ENCODE measurements around the gene PTGIS.

The PTGIS gene

GRCh38 chr20:49460916-49461315 lies 107.0 kb downstream of the PTGIS start:
- peak; percentile 31 for DNase-seq

DNA sequence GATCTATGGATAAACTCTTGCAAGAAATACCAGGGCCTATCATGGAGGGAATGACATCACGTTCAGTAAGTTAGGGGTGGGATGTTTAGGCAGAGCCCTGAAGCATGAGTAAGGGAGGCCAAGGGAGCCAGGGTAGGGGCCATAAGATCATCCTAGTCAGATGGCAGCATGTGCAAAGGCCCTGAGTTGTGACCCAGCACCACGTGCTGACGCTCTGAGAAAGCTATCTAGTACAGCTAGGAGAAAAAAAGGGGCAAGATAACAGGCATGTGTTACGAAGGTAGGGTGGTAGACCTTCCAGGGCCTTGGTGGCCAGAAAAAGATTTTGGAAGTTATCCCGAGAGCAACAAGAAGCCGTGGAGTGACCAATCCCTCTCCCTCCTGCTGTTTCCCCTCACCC lies 107.8 kb downstream of the PTGIS start:
- DNase-seq: no peak

DNA sequence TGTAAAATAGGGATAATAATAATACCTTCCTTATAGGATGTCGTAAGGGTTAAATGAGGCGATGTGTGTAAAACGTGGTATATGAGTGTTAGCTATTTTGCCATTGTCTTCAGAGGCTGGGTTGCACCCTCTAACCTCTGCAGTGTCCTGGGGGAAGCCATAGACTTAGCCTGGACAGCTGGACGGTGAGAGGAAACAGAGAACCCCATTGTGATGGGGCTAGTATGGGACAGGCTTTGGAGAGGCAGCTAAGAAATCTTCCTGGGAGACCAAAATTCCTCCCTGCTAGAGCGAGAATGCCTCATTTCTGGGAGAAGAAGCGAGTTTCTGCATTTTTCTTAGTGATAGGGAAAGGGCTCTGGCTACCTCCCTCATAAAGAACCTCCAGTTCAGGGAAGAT lies 108.3 kb downstream of the PTGIS start:
- DNase-seq: no peak

- no peak for DNase-seq
Observed at GRCh38 chr20:49457444-49457843, 110.5 kb downstream of the PTGIS start.

DNA sequence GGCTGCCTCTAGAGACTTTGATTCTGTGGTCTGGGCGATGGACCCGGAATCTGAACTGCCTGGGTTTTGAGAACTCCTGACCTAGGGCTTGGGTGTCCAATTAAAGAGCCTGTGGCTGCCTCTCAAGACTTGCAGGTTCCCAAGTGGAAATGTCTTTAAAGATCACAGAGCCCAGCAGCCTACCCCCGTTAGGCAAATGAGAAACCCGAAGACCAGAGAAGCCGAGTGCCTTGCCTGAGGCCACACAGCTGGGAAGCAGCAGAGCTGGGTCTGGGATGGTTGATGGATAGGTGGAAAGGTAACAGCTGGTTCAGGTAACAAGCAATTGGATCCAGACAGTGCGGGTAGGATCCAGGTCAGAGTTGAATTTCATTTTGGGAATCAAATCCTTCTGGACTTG lies 111.3 kb downstream of the PTGIS start:
- DNase-seq: no peak

DNA sequence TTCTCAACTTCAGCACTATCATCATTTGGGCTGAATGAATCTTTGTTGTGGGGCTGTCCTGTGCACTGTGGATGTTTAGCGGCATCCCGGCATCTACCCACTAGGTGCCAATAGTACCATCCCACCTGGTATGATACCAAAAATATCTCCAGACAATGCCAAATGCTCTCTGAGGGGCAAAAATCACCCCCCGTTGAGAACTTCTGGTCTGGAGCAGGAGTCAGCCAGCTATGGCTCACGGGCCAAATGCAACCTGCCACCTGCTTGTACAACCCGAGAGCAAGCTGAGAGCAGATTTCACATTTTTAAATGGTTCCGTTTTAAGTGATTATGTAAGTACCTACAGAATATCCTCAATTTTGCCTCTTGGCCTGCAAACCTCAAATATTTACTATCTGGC lies 112.2 kb downstream of the PTGIS start:
- no peak for DNase-seq

Data from NCI-H1105 (cell line).